HL-60 (cell line): ENCODE measurements around the gene SEZ6L2.

Source experiments
- DNase-seq, 2 experiments: peaks; one replicate each; pipeline ENCODE4 v3.0.0-alpha.2; 2010 to 2020; ENCODE audit warnings: low read depth in 1 of 2, low spot score in 1 of 2
- H3K27ac ChIP-seq: fragments of 250-450 bp; sonication (Bioruptor Pico); replicated peaks from 2 replicates; pipeline ENCODE4 v1.5.1; 2020; ENCODE audit warnings: mild to moderate bottlenecking, moderate library complexity
- H3K27me3 ChIP-seq: fragments of 250-450 bp; sonication (Bioruptor Pico); 2 replicates; pipeline ENCODE4 v1.5.1; 2021; ENCODE audit warnings: mild to moderate bottlenecking, moderate library complexity; ENCODE audit not compliant: insufficient read depth, poor library complexity, severe bottlenecking
- H3K4me3 ChIP-seq: replicated peaks from 2 replicates; pipeline ENCODE4 v1.5.1; 2011; ENCODE audit warnings: mild to moderate bottlenecking, control low read depth, low read length; ENCODE audit not compliant: insufficient read depth
- GABPA ChIP-seq: IDR thresholded peaks from 2 replicates; pipeline ENCODE4 v1.6.1; 2012; ENCODE audit warnings: low read depth
- POLR2AphosphoS5 ChIP-seq: IDR thresholded peaks from 2 replicates; pipeline ENCODE4 v1.6.1; 2012; ENCODE audit warnings: low read depth
- SPI1 ChIP-seq: IDR thresholded peaks from 2 replicates; pipeline ENCODE4 v1.6.1; 2012; ENCODE audit warnings: low read depth, mild to moderate bottlenecking, borderline replicate concordance
- TF ChIP-seq, protein P1 (sequence below): IDR thresholded peaks from 2 replicates; pipeline ENCODE4 v1.6.1; 2012; ENCODE audit warnings: low read depth; ENCODE audit not compliant: insufficient replicate concordance
- TF ChIP-seq, protein P2 (sequence below): IDR thresholded peaks from one replicate; pipeline ENCODE4 v1.5.1; 2011; ENCODE audit warnings: low read length, control low read depth, inconsistent platforms; ENCODE audit not compliant: insufficient read depth

Gene SEZ6L2

DNA sequence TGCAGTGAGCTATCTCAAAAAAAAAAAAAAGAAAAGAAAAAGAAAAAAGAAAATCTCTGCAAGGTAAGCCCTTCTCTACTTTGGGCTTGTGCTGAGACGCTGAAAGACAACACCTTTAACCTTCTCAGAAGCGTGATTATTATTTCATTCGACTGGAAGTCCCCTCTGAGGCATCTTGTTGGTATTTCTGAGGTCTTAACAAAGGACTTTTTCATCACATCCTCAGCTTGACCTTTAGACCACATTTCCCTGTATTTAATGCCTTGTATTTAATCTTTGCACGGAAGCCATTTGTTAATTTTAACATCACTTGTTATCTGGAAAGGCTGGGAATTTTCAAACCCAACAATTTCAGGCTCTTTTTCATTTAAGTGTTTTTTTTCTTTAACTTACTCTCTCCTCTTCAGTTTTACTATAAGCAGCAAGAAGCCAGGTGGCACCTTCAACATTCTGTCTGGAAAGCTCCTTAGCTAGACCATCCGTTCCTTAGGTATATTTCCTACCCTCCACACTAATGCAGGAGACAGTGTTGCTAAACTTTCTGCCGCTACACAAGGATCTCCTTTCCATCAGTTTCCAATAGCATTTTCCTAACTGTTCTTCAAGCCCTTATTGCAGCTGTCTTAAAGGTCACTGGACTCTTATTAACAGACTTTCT lies 16.4 kb upstream of the SEZ6L2 start:
- DNase-seq: no peak
- H3K27ac ChIP-seq: no peak overlapping the region
- H3K4me3 ChIP-seq: no peak overlapping the region
- no peaks in the 10 kb centered on the region for H3K27me3 ChIP-seq
- TF ChIP-seq SPI1 (no peak), GABPA (no peak), POLR2AphosphoS5 (no peak)
- TF ChIP-seq, protein P1, sequence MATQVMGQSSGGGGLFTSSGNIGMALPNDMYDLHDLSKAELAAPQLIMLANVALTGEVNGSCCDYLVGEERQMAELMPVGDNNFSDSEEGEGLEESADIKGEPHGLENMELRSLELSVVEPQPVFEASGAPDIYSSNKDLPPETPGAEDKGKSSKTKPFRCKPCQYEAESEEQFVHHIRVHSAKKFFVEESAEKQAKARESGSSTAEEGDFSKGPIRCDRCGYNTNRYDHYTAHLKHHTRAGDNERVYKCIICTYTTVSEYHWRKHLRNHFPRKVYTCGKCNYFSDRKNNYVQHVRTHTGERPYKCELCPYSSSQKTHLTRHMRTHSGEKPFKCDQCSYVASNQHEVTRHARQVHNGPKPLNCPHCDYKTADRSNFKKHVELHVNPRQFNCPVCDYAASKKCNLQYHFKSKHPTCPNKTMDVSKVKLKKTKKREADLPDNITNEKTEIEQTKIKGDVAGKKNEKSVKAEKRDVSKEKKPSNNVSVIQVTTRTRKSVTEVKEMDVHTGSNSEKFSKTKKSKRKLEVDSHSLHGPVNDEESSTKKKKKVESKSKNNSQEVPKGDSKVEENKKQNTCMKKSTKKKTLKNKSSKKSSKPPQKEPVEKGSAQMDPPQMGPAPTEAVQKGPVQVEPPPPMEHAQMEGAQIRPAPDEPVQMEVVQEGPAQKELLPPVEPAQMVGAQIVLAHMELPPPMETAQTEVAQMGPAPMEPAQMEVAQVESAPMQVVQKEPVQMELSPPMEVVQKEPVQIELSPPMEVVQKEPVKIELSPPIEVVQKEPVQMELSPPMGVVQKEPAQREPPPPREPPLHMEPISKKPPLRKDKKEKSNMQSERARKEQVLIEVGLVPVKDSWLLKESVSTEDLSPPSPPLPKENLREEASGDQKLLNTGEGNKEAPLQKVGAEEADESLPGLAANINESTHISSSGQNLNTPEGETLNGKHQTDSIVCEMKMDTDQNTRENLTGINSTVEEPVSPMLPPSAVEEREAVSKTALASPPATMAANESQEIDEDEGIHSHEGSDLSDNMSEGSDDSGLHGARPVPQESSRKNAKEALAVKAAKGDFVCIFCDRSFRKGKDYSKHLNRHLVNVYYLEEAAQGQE: no peak
- TF ChIP-seq, protein P2, sequence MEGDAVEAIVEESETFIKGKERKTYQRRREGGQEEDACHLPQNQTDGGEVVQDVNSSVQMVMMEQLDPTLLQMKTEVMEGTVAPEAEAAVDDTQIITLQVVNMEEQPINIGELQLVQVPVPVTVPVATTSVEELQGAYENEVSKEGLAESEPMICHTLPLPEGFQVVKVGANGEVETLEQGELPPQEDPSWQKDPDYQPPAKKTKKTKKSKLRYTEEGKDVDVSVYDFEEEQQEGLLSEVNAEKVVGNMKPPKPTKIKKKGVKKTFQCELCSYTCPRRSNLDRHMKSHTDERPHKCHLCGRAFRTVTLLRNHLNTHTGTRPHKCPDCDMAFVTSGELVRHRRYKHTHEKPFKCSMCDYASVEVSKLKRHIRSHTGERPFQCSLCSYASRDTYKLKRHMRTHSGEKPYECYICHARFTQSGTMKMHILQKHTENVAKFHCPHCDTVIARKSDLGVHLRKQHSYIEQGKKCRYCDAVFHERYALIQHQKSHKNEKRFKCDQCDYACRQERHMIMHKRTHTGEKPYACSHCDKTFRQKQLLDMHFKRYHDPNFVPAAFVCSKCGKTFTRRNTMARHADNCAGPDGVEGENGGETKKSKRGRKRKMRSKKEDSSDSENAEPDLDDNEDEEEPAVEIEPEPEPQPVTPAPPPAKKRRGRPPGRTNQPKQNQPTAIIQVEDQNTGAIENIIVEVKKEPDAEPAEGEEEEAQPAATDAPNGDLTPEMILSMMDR: no peak

DNA sequence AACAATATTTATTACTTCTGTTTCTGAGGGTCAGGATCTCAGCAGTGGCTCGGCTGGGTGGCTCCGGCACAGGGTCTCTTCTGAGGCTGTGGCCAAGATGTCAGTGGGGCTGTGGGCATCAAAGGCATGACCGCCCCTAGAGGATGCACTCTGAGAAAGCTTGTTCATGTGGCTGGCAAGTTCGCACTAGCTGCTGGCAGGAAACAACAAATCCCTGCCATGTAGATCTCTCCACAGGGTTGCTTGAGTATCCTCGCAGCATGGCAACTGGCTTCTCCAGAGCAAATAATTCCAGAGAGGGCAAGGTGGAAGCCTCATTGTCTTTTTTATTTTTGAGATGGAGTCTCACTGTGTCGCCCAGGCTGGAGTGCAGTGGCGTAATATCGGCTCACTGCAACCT lies 14.2 kb upstream of the SEZ6L2 start:
- no peak overlapping the region for H3K27ac ChIP-seq

DNA sequence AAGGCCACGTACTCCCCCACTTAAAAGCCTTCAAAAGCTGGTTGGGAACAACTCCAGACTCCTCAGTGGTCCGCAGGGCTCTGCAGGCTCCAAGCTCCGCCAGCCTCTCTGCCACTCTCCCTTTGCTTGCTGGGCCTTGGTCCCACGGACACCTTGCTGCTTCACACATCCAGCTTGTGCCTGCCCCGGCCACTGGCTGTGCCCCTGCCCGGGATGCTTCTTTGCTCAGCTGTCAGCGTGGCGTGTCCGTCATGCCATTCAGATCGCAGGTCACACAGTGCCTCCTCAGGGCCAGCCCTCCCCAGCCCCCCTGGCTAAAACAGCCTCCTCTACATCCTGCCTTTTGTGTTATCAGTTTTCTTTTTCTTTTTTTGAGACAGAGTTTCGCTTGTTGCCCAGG lies 12.7 kb upstream of the SEZ6L2 start:
- TF ChIP-seq GABPA: no peak
- TF ChIP-seq, protein P2: no peak
- TF ChIP-seq SPI1: no peak
- no peak for TF ChIP-seq POLR2AphosphoS5
- TF ChIP-seq, protein P1: no peak
- Histone ChIP-seq H3K27ac (no peak overlapping the region), H3K27me3 (no peaks in the 10 kb centered on the region), H3K4me3 (no peak overlapping the region)
- DNase-seq: no peak

More for the DNA sequence above, 14.2 kb upstream of the SEZ6L2 start:
- no peak for TF ChIP-seq POLR2AphosphoS5
- no peak for TF ChIP-seq SPI1
- TF ChIP-seq, protein P1: no peak
- TF ChIP-seq, protein P2: no peak
- TF ChIP-seq GABPA: no peak
- H3K27me3 ChIP-seq: no peaks in the 10 kb centered on the region
- no peak for DNase-seq
- no peak overlapping the region for H3K4me3 ChIP-seq
